HG02642 (cell line): Measurements from ENCODE around the gene MYO1F.
"Not testable (repeated sequence)": the region's sequence is repeated elsewhere in the genome, so short reads cannot be mapped to it uniquely, and the experiment has no call there.

Experiments
- ATAC-seq: cut with Tn5 transposase; IDR thresholded peaks from one replicate; pipeline ENCODE4 v1.9.1; 2021; ENCODE audit warnings: mild to moderate bottlenecking; ENCODE audit not compliant: unreplicated experiment, poor library complexity

Gene MYO1F

DNA sequence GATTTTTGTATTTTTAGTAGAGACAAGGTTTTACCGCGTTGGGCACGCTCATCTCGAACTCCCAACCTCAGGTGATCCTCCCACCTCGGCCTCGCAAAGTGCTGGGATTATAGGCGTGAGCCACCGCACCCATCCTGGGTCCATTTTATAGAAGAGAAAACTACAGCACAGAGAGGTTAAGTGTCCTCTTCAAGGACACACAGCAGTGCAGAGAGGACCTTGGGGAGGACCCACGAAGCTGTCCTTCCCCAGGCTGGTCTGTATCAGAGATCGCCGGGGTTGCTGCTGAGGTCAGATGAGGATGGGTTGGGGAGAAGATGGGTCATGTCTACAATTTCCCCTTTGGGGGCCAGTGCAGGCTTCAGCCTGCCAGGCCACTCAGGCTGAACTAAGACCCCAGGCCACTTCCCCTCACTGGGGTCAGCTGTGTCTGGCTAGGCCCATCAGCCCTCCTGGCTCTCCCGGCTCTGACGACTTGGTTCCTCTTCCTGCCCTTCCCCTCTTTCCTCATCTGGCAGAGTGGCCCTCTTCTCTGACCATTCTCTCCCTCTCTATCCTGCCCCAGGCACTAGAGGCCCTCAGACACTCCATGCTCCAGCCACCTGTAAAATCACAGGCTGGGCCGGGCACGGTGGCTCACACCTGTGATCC, 9.6 kb downstream of the MYO1F start:
- ATAC-seq, result no peak

GRCh38 chr19:8566855-8567254, 10.4 kb downstream of the MYO1F start:
- ATAC-seq, result no peak

GRCh38 chr19:8564866-8565265, 12.4 kb downstream of the MYO1F start:
- ATAC-seq, result not testable (repeated sequence)

DNA sequence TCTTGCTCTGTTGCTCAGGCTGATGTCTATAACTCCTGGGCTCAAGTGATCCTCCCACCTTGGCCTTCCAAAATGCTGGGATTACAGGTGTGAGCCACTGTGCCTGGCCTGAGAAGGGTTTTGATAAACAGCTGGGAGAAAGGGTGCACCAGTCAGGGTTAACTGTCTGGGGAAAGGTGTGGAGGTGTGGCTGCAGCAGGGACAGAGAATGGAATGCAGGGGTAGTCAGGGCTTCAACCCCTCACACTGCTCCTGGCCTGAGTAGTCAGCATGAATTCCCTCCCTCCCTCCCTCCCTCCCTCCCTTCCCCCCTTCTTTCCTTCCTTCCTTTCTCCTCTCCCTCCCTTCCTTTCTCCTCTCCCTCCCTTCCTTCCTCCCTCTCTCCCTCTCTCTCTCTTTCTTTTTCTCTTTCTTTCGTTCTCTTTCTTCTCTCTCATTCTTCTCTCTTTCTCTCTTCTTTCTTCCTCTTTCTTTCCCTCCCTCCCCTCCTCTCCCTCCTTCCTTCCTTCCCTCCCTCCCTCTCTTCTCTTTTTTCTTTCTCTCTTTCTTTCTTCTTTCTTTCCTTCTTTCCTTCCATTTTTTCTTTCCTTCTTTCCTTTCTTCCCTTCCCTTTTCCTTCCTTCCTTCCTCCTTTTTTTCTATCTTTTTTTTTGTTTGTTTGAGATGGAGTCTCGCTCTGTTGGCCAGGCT, 16.0 kb downstream of the MYO1F start:
- no peak for ATAC-seq

DNA sequence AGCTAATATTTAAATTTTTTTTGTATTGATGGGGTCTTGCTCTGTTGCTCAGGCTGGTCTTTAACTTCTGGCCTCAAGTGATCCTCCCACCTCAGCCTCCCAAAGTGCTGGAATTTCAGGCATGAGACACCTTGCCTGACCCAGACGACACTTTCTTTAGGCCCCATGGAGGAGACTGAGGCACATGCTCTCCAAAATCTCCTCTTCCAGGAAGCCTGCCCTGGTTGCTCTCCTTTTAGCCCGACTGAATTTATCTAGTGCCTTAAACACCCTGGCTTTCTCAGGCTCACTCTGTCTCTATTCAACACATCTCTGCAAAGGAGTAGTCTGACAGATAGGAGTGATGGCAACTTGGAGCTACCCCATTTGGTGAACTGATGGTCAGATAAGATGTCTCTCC, 18.9 kb downstream of the MYO1F start:
- no peak for ATAC-seq

DNA sequence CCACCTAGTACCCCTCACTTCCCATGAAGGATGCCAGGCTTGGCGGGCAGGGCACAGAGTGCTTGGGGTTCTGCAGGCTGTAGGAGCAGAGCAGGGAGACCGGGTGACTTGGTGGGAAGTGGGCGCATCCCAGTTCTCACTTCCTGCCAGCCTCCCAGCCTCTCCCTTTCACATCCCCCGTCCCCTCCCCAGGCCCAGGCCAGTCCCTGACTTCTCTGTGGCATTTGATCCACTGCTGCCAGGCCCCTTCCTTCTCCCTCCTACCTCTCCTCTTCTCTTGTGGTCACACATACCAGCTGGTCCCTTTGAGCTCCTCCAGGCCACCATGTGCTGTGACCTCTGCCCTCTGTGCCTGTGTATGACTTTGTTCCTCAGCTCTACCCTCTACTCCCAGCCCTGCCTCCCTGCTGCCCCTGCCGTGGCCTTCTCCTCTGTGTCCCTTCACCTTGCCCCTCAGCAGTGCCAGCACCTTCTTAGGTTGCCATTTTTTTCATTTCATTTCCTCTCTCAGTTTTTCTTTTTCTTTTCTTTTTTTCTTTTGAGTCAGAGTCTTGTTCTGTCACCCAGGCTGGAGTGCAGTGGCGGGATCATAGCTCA, 19.5 kb downstream of the MYO1F start:
- no peak for ATAC-seq

DNA sequence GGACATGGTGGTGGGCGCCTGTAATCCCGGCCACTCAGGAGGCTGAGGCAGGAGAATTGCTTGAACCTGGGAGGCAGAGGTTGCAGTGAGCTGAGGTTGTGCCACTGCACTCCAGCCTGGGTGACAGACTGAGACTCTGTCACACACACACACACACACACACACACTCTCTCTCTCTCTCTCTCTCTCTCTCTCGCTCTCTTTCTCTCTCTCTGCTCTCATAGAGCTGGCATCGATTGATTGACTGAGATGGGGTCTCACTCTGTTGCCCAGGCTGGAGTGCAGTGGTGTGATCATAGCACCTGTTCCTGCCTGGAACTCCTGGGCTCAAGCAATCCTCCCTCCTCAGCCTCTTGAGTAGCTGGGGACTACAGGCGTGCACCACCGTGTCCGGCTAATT, 23.5 kb downstream of the MYO1F start:
- not testable (repeated sequence) for ATAC-seq

- ATAC-seq, result no peak
Observed at GRCh38 chr19:8552810-8553209, 24.4 kb downstream of the MYO1F start.

- ATAC-seq, result no peak
Observed at GRCh38 chr19:8550070-8550469, 27.2 kb downstream of the MYO1F start.

DNA sequence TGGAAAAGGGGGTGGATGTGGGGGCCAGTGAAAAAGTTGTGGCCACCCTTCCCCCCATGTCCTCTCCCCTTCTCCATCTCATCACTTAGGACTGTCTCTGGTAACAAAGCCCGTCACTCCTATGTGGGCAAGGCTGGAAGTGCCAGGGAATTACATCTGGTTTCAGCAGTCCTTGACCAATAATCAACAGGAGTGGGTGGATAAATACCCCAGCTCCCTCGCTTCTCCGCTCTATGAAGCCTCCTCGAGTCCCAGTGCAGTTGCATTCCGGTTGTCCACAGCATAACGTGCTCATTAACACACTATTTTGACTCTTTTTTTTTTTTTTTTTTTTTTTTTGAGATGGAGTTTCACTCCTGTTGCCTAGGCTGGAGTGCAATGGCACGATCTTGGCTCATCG, 31.5 kb downstream of the MYO1F start:
- no peak for ATAC-seq

DNA sequence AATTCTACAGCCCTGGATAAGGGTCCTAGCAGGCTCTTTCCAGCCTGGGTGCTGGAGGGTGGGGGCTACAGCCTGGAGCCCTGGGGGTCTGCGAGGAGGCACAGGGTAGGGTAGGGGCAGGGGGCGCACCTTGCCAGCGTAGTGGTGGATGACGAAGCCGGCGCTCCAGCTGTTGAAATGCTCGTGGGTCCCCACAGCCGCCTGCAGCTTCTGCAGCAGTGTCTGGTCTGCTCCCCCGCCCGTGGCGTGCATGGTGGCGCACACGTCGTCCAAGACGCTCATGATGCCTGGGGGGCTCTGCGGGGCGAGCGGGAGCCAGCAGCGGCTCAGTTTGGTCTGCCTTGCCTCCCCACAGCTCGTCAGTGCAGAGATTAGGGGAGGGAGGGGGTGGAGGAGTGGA, 33.1 kb downstream of the MYO1F start:
- ATAC-seq, result no peak

DNA sequence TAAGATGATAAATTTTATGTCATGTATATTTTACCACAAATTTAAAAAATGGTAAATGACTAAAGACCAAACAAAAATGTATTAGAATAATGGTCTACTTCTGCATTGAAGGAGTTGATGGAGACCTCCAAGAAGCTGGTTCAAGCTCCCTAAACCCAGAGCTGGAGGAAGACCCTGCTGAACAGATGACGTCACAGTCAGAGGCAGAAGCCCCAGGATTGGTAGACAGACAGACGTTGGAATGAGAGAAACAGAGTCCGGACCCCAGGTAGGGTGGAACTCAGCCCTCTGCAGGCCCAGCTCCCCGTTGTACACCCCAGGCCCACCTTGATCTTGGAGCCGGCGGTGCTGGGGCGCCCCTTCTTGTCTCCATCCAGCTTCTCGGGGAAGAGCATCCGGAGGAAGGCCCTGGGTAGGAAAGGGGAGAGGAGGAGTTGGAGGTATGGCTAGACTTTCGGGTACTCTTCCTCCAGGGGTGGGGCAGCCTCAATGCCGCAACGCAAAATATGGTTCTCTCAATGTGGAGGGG, 37.6 kb downstream of the MYO1F start:
- no peak for ATAC-seq

DNA sequence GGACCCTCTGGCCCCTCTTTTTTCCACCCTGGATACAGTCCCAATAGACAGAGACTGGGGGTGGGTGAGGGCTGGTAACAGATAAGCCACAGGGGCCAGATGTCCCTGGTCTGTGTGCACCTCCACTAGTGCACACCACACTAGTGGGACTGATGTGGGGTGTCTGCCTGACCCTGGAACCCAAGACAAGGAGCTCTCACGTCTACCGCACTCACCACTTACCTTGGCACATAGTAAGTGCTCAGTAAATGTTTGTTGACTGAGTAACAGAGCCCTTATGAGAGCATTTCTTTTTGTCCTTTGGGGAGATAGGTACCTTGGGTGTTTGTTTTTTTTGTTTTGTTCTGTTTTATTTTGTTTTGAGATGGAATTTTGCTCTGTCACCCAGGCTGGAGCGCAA, 40.1 kb downstream of the MYO1F start:
- no peak for ATAC-seq

DNA sequence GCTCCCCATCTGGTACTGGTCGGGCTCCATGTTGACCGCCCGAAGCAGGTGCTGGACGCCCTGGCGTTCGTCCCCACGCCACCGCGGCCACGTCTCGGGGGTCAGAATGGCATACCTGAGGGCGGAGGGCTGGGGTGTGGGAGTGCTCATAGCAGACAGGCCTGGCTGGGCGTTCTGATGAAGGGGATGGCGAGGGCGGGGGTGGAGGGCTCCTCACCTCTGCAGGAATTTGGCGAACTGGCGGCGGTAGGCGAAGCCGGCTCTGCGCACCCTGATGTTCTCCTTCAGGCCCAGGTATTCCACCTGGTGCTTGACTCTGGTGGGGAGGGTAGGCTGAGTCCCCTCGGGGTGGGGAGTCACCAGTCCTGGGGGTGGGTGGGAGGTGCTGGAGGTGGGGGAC, 41.0 kb downstream of the MYO1F start:
- no peak for ATAC-seq

- no peak for ATAC-seq
Observed at GRCh38 chr19:8532225-8532624, 45.0 kb downstream of the MYO1F start.

- ATAC-seq, result no peak
Observed at GRCh38 chr19:8531470-8531869, 45.8 kb downstream of the MYO1F start.

DNA sequence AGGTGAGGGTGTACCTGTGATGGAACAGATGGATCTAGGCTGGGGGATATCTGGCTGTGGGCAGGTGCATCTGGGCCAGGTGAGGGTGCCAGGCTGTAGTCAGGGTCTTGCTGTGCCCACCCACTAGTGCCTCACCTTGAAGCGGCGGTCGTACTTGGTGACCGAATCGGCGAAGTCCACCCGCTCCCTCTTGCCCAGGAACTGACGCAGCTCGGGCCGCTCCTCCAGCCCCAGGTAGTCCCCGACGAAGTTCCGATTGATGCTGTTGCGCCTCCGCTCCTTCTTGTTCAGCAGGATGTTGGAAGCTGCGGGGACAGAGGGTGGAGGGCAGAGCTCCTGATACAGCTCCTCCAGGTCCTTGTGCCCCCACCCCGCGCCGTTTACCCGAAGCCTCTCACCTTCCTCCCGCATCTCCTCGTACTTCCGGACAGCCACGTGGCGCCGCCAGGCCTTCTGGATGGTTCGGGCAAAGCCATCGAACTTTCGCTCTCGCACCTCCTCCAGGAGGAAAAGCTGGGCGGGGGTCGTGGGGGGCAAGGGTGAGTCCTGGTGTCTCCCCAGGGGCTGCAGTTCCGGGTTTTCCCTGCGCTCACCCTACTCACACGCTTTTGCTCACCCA, 47.1 kb downstream of the MYO1F start:
- no peak for ATAC-seq

- no peak for ATAC-seq
Observed at GRCh38 chr19:8529369-8530006, 47.8 kb downstream of the MYO1F start.

GRCh38 chr19:8528500-8528899, 48.7 kb downstream of the MYO1F start:
- no peak for ATAC-seq

- ATAC-seq, result no peak
Observed at GRCh38 chr19:8526345-8527091, 50.7 kb downstream of the MYO1F start.
